CD4-positive, CD25-positive, alpha-beta regulatory T cell (primary cell): ENCODE results near the gene BARHL1. TPM values are rescaled to one million over a fixed set of nuclear protein-coding genes. Genes with fewer than 3 reads are reported as not detected.
A peak's percentile ranks its signal among the peaks of the same experiment; 100 is the strongest.

Experiments
- ATAC-seq, 2 donors: fragments of 150-1000 bp; cut with Tn5 transposase; one replicate each; pipeline ENCODE4 v1.10.0; 2021; ENCODE audit warnings: low read depth in 2 of 2, moderate number of reproducible peaks in 2 of 2, moderate library complexity in 1 of 2
- DNase-seq, 3 donors: peaks; one replicate each; pipeline versions ENCODE4 v3.0.0 to v3.0.0-alpha.2; 2012 to 2022; ENCODE audit warnings: mixed read lengths in 1 of 3
- H3K27ac ChIP-seq: one replicate; pipeline ENCODE4 v1.7.0; 2013; ENCODE audit warnings: mild to moderate bottlenecking, low read length; ENCODE audit not compliant: insufficient read depth, poor library complexity, severe bottlenecking
- H3K27me3 ChIP-seq: one replicate; pipeline ENCODE4 v1.7.0; 2013; ENCODE audit warnings: low read length; ENCODE audit not compliant: control insufficient read depth, insufficient read depth
- H3K36me3 ChIP-seq: one replicate; pipeline ENCODE4 v1.7.0; 2013; ENCODE audit warnings: mild to moderate bottlenecking, low read length, moderate library complexity; ENCODE audit not compliant: control insufficient read depth, insufficient read depth
- H3K4me1 ChIP-seq: 2 replicates; pipeline ENCODE4 v1.7.0; 2013; ENCODE audit warnings: mild to moderate bottlenecking, low read length; ENCODE audit not compliant: insufficient read depth, control insufficient read depth, poor library complexity, severe bottlenecking
- H3K4me3 ChIP-seq: one replicate; pipeline ENCODE4 v1.7.0; 2013; ENCODE audit warnings: low read depth, mild to moderate bottlenecking, low read length, moderate library complexity
- H3K9me3 ChIP-seq, 2 experiments: 1 replicate in 1 of 2; 2 replicates in 1 of 2; pipeline ENCODE4 v1.7.0; 2013; ENCODE audit warnings: low read length in 2 of 2, mild to moderate bottlenecking in 1 of 2, moderate library complexity in 1 of 2; ENCODE audit not compliant: control insufficient read depth in 2 of 2
- H3K27ac Mint-ChIP-seq, 3 donors: one replicate each; pipeline ENCODE4 v1.8.0; 2020 to 2022; ENCODE audit warnings: mild to moderate bottlenecking in 3 of 3, mixed read lengths in 3 of 3, moderate library complexity in 2 of 3
- H3K27me3 Mint-ChIP-seq: one replicate; pipeline ENCODE4 v1.8.0; 2022; ENCODE audit warnings: mild to moderate bottlenecking, mixed read lengths
- H3K36me3 Mint-ChIP-seq: one replicate; pipeline ENCODE4 v1.8.0; 2020; ENCODE audit warnings: mixed read lengths
- H3K4me1 Mint-ChIP-seq, 4 donors: one replicate each; pipeline ENCODE4 v1.8.0; 2020 to 2022; ENCODE audit warnings: mixed read lengths in 4 of 4, mild to moderate bottlenecking in 1 of 4
- H3K4me3 Mint-ChIP-seq, 4 donors: one replicate each; pipeline ENCODE4 v1.8.0; 2020 to 2022; ENCODE audit warnings: mild to moderate bottlenecking in 4 of 4, mixed read lengths in 4 of 4, moderate library complexity in 3 of 4
- H3K9me3 Mint-ChIP-seq, 7 donors: one replicate each; pipeline ENCODE4 v1.8.0; 2020 to 2022; ENCODE audit warnings: mixed read lengths in 7 of 7, mild to moderate bottlenecking in 3 of 7, moderate library complexity in 2 of 7
- polyA plus RNA-seq, 4 donors: library from polyadenylated mRNA; unstranded; fragments of 300-500 nt; fragmentation: Illumina TruSeq; gene quantifications; one replicate each; pipeline ENCODE4 v1.2.3, GENCODE V29; 2021
- total RNA-seq: library from RNA; stranded (reverse); gene quantifications from one replicate; pipeline ENCODE4 v1.2.3, GENCODE V29; 2022

BARHL1 gene
- total RNA-seq (not detected), polyA plus RNA-seq (not detected)

- peak within 1 kb of the TSS; percentile 18 for H3K4me3 ChIP-seq
- H3K36me3 Mint-ChIP-seq: no peaks in the 10 kb centered on the region
- peaks cover 0 to 12% (median 0%) of the 10 kb centered on the region in 7 donors for H3K9me3 Mint-ChIP-seq
- peaks cover 0 to 2% of the 10 kb centered on the region in 2 experiments for H3K9me3 ChIP-seq
- H3K4me1 ChIP-seq: peaks cover 11% of the 10 kb centered on the region
- H3K4me3 Mint-ChIP-seq: peak within 1 kb of the TSS in 3 of 4 donors; percentile 71 to 80 (median 80)
- H3K27me3 ChIP-seq: peaks cover 42% of the 10 kb centered on the region
- ATAC-seq (no peak), DNase-seq (no peak)
- peaks cover 85% of the 10 kb centered on the region for H3K27me3 Mint-ChIP-seq
- H3K4me1 Mint-ChIP-seq: peaks cover 0 to 12% (median 7%) of the 10 kb centered on the region in 4 donors
- H3K27ac ChIP-seq: no peak within 1 kb of the TSS
- no peaks in the 10 kb centered on the region for H3K36me3 ChIP-seq
- H3K27ac Mint-ChIP-seq: peak within 1 kb of the TSS in 1 of 3 donors; percentile 93
Measured at GRCh38 chr9:132582276-132582785, at the start of gene BARHL1. Gene BARHL1 (plus strand): TSS chr9:132582606. CDS start chr9:132582798, 192 bp downstream.

- no peak overlapping the region for H3K27ac ChIP-seq
- DNase-seq: no peak
- H3K4me3 ChIP-seq: no peak overlapping the region
- no peaks in the 10 kb centered on the region for H3K9me3 ChIP-seq
- H3K27me3 ChIP-seq: no peaks in the 10 kb centered on the region
- H3K36me3 ChIP-seq: no peaks in the 10 kb centered on the region
- ATAC-seq: no peak
- H3K27me3 Mint-ChIP-seq: peaks cover 32% of the 10 kb centered on the region
- H3K9me3 Mint-ChIP-seq: peaks cover 0 to 6% (median 2%) of the 10 kb centered on the region in 7 donors
- no peak overlapping the region for H3K4me3 Mint-ChIP-seq
- H3K4me1 ChIP-seq: no peaks in the 10 kb centered on the region
- peaks cover 8% of the 10 kb centered on the region for H3K36me3 Mint-ChIP-seq
- no peak overlapping the region for H3K27ac Mint-ChIP-seq
- peaks cover 0 to 5% (median 0%) of the 10 kb centered on the region in 4 donors for H3K4me1 Mint-ChIP-seq
Measured at GRCh38 chr9:132534832-132535231, 47.6 kb upstream of the BARHL1 start.

GRCh38 chr9:132536124-132536523 is 46.3 kb upstream of the BARHL1 start:
- H3K4me1 Mint-ChIP-seq: peaks cover 0 to 5% (median 0%) of the 10 kb centered on the region in 4 donors
- peaks cover 22% of the 10 kb centered on the region for H3K27me3 Mint-ChIP-seq
- no peaks in the 10 kb centered on the region for H3K27me3 ChIP-seq
- H3K4me1 ChIP-seq: no peaks in the 10 kb centered on the region
- peaks cover 8% of the 10 kb centered on the region for H3K36me3 Mint-ChIP-seq
- no peak overlapping the region for H3K27ac ChIP-seq
- peak in 1 of 3 donors; percentile 11 for DNase-seq
- H3K27ac Mint-ChIP-seq: no peak overlapping the region
- H3K4me3 Mint-ChIP-seq: no peak overlapping the region
- no peak for ATAC-seq
- no peaks in the 10 kb centered on the region for H3K36me3 ChIP-seq
- no peaks in the 10 kb centered on the region for H3K9me3 ChIP-seq
- peaks cover 0 to 6% (median 0%) of the 10 kb centered on the region in 7 donors for H3K9me3 Mint-ChIP-seq
- no peak overlapping the region for H3K4me3 ChIP-seq

- Mint-ChIP-seq H3K27ac (no peak overlapping the region), H3K9me3 (peaks cover 0 to 6% (median 0%) of the 10 kb centered on the region in 7 donors), H3K4me1 (peaks cover 0 to 5% (median 0%) of the 10 kb centered on the region in 4 donors), H3K36me3 (peaks cover 8% of the 10 kb centered on the region), H3K27me3 (peaks cover 15% of the 10 kb centered on the region), H3K4me3 (no peak overlapping the region)
- no peak overlapping the region for H3K4me3 ChIP-seq
- H3K27me3 ChIP-seq: no peaks in the 10 kb centered on the region
- no peaks in the 10 kb centered on the region for H3K4me1 ChIP-seq
- ATAC-seq: no peak
- H3K36me3 ChIP-seq: no peaks in the 10 kb centered on the region
- DNase-seq: no peak
- H3K27ac ChIP-seq: no peak overlapping the region
- H3K9me3 ChIP-seq: no peaks in the 10 kb centered on the region
Measured at GRCh38 chr9:132537352-132537751, 45.1 kb upstream of the BARHL1 start.

- Histone ChIP-seq H3K27me3 (no peaks in the 10 kb centered on the region), H3K27ac (no peak overlapping the region), H3K36me3 (no peaks in the 10 kb centered on the region), H3K4me1 (no peaks in the 10 kb centered on the region), H3K9me3 (no peaks in the 10 kb centered on the region), H3K4me3 (no peak overlapping the region)
- Mint-ChIP-seq H3K4me3 (no peak overlapping the region), H3K36me3 (peaks cover 8% of the 10 kb centered on the region), H3K4me1 (peaks cover 0 to 5% (median 0%) of the 10 kb centered on the region in 4 donors), H3K27me3 (peaks cover 11% of the 10 kb centered on the region), H3K9me3 (peaks cover 0 to 6% (median 0%) of the 10 kb centered on the region in 7 donors), H3K27ac (no peak overlapping the region)
- DNase-seq (no peak), ATAC-seq (no peak)
Measured at GRCh38 chr9:132538071-132538470, 44.3 kb upstream of the BARHL1 start.

GRCh38 chr9:132539096-132539495 is 43.3 kb upstream of the BARHL1 start:
- Histone ChIP-seq H3K4me1 (no peaks in the 10 kb centered on the region), H3K4me3 (no peak overlapping the region), H3K36me3 (no peaks in the 10 kb centered on the region), H3K9me3 (no peaks in the 10 kb centered on the region), H3K27ac (no peak overlapping the region), H3K27me3 (no peaks in the 10 kb centered on the region)
- Mint-ChIP-seq H3K27me3 (peaks cover 4% of the 10 kb centered on the region), H3K4me1 (peaks cover 0 to 5% (median 0%) of the 10 kb centered on the region in 4 donors), H3K36me3 (peaks cover 8% of the 10 kb centered on the region), H3K9me3 (peaks cover 0 to 6% (median 0%) of the 10 kb centered on the region in 7 donors), H3K27ac (no peak overlapping the region), H3K4me3 (no peak overlapping the region)
- no peak for DNase-seq
- ATAC-seq: no peak

- Histone ChIP-seq H3K27me3 (no peaks in the 10 kb centered on the region), H3K27ac (no peak overlapping the region), H3K4me3 (no peak overlapping the region), H3K36me3 (no peaks in the 10 kb centered on the region), H3K9me3 (no peaks in the 10 kb centered on the region), H3K4me1 (no peaks in the 10 kb centered on the region)
- peaks cover 5% of the 10 kb centered on the region for H3K36me3 Mint-ChIP-seq
- H3K4me3 Mint-ChIP-seq: no peak overlapping the region
- peaks cover 4% of the 10 kb centered on the region for H3K27me3 Mint-ChIP-seq
- H3K4me1 Mint-ChIP-seq: peaks cover 0 to under 1% (median 0%) of the 10 kb centered on the region in 4 donors
- no peaks in the 10 kb centered on the region for H3K9me3 Mint-ChIP-seq
- ATAC-seq (no peak), DNase-seq (no peak)
- no peak overlapping the region for H3K27ac Mint-ChIP-seq
Measured at GRCh38 chr9:132541051-132541450, 41.4 kb upstream of the BARHL1 start.
